GM18526 (cell line): ENCODE measurements around the gene CD3E.

Source experiments
- POLR2A ChIP-seq: IDR thresholded peaks from 3 replicates; pipeline ENCODE4 v1.6.1; 2011; ENCODE audit not compliant: insufficient read length; ENCODE audit errors: extremely low read depth

Gene CD3E

DNA sequence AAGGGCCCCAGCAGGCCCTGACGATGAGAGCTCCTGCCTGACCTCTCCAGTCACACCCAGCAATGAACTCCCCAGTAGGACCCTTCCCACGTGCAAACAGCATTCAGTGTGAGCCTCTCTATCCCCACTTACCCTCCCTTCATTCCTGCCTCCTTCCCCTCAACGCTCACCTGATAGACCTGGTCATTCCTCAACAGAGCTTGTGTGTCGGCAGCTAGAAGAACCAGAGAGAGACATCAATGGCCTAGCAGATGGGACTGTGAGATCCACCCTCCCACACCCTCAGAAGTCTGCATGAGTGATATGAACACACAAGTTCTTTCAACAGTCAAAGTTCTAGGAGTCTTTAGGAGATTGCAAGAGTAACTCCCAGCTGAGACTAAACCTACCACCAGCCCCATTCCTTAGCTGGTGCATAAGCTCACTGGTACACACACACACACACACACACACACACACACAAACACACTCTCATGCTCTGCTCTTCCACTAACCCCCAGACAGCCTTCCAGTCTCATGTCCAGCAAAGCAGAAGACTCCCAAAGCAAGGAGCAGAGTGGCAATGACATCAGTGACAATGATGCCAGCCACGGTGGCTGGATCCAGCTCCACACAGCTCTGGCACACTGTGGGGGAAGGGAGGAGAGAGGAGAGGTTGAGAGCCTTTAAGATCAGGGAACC is 34.9 kb downstream of the CD3E start:
- no peak for TF ChIP-seq POLR2A

- no peak for TF ChIP-seq POLR2A
Observed at GRCh38 chr11:118340449-118340848, 35.9 kb downstream of the CD3E start.

DNA sequence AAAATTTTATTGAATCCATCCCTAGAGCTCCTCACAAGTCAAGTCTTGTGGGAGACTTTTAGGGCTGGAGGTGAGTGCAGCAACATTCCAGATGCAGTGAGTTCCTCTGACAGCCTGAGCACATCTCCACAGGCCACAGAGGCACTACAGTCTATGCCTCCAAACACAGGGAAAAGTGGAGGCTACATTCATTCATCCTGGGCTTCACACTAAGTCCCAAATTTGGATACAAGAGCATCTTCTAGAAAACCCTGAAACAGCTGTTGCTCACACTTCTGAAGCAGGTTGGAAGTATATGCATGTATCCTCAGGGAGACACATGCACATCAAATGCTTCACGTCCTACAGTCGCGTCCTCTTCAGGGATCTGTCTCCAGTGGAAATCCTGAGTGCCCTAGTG is 36.7 kb downstream of the CD3E start:
- TF ChIP-seq POLR2A = no peak

- no peak for TF ChIP-seq POLR2A
Observed at GRCh38 chr11:118341815-118342489, 37.4 kb downstream of the CD3E start.

DNA sequence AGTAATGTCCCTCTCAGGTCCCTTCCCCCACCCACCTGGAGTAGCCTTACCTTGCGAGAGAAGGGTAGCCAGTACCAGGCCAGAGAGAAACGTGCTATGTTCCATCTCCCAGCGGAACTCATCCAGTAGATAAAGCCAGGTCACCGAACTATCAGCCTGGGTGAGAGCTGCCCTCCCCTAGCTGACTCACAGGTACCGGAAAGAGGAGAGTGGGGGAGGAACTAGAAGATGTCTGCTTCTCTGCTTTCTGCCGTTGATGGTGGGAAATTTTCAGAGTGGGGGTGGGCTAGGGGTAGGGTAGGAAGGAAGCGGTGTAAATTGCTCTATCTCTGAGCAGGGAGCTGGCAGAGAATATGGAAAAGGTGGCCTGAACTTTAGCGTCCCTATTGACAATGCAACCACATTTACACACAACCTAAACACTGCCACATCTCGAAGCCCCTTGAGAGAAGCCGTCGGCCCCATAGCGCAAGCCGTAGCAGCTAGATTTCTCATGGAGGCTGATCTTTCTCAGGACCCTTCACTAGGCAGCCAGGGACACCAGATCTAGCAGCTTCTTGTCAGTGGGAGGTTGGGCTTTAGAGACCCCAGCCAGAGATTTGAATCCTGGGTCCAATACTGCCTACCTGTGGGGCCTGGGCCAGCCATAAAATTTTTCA is 38.1 kb downstream of the CD3E start, which contains the start of gene CD3D:
CD3D (minus strand) TSS at position 203 of the 659 bp plus-strand sequence; CDS start at position 105, 98 bp downstream.
- no peak for TF ChIP-seq POLR2A

DNA sequence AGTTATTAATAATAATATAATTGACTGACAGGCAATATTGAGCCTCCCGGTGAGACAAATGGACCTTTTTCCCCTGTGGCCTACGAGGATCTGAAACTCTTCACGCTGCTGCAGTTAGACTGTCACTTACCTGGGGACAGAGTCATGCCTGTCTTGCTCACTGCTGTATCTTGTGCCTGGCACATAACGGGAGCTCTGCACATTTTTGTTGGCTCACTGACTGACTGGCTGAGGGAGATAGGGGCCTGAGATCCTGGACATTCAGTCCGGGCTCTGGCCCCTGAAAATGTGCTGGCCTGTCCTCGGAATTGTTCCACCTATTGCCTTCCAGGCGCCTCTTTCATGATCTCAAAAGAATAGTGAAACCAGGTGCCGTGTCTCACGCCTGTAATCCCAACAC is 38.7 kb downstream of the CD3E start:
- no peak for TF ChIP-seq POLR2A

DNA sequence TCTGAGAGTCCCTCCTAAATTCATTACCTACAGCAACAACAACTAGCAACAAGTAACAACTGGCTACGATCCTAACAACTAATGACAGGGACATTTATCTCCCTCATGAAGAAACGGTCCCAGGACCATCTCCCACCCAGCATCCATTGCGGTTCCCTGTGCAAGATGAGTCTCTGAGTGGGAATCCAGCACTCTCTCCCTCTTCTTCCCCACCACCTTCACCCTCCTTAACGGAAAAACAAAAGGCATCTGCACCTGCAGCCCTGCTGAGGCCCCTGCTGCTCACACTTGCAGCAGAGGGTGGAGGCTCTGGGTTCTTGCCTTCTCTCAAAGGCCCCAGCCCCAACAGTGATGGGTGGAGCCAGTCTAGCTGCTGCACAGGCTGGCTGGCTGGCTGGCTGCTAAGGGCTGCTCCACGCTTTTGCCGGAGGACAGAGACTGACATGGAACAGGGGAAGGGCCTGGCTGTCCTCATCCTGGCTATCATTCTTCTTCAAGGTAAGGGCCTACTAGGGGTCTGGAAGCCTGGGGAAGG is 39.5 kb downstream of the CD3E start, which contains the start of gene CD3G:
CD3G (plus strand) TSS at position 364 of the 535 bp plus-strand sequence; CDS start at position 444, 80 bp downstream.
- no peak for TF ChIP-seq POLR2A

DNA sequence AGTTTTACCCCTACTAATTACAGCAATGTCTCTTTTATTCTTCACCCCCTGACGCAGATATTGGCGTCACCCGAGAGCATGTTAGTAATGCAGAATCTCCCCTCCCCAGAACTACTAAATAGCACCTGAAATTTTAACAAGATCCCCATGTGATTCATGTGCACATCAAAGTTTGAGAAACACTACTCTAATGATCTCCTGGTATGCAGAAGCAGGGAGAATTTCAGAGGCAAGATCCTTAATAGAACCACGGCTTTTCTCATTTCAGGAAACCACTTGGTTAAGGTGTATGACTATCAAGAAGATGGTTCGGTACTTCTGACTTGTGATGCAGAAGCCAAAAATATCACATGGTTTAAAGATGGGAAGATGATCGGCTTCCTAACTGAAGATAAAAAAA is 44.9 kb downstream of the CD3E start:
- no peak for TF ChIP-seq POLR2A

DNA sequence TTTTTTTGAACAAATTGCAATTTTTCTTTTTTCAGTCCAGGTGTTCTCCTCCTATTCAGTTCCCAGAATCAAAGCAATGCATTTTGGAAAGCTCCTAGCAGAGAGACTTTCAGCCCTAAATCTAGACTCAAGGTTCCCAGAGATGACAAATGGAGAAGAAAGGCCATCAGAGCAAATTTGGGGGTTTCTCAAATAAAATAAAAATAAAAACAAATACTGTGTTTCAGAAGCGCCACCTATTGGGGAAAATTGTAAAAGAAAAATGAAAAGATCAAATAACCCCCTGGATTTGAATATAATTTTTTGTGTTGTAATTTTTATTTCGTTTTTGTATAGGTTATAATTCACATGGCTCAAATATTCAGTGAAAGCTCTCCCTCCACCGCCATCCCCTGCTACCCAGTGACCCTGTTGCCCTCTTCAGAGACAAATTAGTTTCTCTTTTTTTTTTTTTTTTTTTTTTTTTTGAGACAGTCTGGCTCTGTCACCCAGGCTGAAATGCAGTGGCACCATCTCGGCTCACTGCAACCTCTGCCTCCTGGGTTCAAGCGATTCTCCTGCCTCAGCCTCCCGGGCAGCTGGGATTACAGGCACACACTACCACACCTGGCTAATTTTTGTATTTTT is 48.7 kb downstream of the CD3E start:
- no peak for TF ChIP-seq POLR2A

DNA sequence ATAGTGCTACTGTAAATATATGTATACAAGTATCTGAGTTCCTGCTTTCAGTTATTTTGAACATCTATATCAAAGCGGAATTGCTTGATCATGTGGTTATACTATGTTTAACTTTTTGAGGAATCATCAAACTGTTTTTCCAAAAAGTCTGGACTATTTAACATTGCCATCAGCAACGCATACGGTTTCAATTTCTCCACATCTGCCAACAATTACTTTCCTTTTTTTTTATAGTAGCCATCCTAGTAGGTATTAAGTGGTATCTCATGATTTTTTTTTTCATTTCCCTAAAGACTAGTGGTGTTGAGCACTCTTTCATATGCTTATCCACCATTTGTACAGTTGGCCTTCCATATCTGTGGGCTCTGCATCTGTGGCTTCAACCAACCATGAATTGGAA is 53.5 kb downstream of the CD3E start:
- no peak for TF ChIP-seq POLR2A

- TF ChIP-seq POLR2A = peak; percentile 97
Observed at GRCh38 chr11:118359295-118359958, 54.9 kb downstream of the CD3E start, which contains the start of gene UBE4A. Gene UBE4A, plus strand, starts transcription at chr11:118359600. Its CDS starts 5,481 bp downstream, at chr11:118365081.

DNA sequence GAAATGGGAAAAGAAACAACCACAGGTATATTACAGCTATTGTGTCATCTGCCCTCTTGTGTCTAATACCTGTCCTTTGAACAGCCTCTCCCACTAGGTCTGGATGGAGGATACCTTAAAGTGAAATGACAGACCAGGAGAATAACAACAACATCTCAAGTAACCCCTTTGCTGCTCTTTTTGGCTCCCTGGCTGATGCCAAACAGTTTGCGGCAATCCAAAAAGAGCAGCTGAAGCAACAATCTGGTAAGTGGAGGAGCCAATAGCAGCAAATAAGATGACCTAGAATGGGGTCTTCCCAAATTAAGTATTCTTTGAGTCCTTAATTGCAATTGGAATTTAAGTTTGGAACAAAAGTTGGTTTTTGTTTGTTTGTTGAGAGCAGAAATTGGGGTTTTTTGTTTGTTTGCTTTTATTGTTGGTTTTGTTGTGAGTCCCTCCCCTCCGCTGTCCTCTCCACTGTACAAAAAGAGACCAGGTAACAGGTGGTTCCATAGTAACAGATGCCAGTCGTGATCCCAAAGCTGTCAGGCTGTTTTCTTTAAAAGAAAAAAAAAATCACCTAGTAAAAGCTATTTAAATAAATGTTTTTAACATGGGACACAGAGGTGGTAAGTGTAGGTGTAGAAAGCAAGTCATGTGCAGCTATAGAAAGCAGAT is 60.6 kb downstream of the CD3E start:
- TF ChIP-seq POLR2A = no peak
